ENCODE results near the gene ADH5.
"Not testable (repeated sequence)": the region's sequence is repeated elsewhere in the genome, so short reads cannot be mapped to it uniquely, and the experiment has no call there.

ADH5 gene

DNA sequence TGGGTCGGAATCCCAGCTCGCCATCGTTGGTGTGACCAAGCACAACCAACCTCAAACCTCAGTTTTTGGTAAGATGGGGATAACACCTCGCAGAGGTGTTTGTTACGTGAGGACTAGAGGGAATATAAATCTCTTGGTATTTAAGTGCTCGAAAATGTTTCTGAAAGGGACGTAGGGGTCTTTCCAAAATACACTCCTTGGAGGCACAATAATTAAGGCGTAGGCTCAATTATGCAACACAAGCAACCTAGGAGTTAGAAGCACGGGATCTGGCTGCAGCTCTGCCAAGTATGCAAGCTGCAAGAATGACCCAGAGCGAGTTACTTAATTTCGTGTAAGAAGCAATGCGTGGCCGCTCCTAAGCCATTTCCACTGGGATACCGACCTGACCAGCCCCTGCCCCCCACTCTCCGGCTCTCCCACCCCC lies 552 bp downstream of the ADH5 start:
- DNase-seq (ENCODE audit: low read depth in 4 of 4, low spot score in 1 of 4): peak in 1 of 4 experiments; percentile 1

DNA sequence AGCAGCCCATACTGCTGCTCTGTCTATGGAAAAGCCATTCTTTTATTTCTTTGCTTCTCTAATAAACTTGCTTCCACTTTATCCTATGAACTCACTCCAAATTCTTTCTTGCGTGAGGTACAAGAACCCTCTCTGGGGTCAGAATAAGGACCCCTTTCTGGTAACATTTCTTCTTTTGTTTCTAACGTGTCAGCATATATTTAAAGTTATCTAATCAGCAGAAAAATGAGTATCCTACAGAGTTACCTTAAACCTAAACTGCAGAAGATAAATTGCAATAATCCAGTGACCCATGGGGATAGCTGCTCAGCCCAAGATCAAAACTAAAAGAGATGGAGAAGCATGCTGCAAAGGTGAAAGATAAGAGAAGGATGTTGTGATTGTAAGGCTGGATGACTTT lies 4.0 kb downstream of the ADH5 start:
- no peak for DNase-seq (ENCODE audit: low read depth in 4 of 4, low spot score in 1 of 4)

DNA sequence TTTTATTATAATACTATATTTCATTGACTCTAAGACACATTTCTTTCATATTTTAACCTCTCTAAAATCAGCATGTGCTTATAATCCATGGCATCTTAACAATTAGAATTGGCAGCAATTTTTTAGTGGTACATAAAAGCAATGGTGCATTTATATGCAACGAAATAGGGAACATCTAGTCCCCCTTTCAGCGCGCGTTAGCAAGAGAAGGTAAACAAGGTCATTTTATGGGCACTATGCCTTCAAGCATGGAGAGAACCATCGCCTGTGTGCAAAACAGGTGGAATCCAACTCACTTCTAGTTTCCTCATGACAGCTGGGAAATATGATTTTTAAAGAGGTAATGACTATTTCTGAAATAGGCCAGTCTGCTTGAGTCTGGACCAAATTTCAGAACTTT lies 6.4 kb downstream of the ADH5 start:
- DNase-seq (ENCODE audit: low read depth in 4 of 4, low spot score in 1 of 4): no peak

DNA sequence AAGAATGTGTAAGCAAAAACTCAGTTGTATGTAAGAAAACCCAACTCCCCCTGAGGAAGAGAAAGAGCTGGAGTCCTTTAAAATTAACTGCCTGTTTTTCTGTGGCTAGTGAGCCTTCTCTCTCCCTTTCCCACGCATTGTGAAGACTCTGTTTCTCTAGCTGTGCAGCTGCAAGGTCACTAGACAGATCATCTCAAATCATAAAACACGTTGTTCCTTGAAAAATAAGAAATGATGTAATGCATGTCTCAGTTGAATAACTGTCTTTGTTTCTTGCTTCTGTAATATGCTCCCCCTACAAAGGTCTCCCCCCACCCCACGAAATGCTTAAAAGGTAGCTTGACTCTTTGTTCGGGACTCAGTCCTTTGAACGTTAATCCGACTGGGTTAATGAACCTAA lies 7.7 kb downstream of the ADH5 start:
- not testable (repeated sequence) for DNase-seq (ENCODE audit: low read depth in 4 of 4, low spot score in 1 of 4)

DNA sequence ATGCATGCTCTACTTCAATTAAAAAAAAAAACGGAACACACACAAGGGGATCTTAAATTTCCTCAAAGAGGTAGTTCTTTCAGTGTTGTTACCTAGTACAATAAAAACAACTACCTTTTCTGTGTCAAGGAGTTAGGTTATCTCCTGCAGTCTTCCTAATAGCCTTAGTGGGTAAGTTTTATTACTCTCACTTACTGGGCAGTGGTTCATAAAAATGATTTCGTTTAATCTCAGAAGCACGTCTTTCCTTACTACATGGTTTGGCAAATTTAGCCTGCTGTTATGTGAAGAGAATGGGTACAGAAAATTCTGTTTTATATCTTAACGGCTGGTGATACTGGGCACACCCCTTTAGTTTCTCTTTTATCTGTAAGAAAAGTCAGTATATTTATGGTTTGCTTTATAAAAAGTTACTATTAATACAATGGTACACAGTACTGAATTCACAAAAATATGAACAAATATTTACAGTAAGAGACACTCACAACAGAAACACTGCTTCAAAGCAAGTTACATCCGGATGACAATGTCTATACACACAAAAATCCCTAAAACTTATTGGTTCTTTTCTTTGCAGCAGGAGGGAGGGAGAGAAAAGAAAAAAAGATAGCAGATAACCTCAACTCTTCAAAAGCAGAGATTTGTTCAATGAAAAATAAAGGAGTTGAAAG lies 8.8 kb downstream of the ADH5 start:
- DNase-seq (ENCODE audit: low read depth in 4 of 4, low spot score in 1 of 4): no peak

DNA sequence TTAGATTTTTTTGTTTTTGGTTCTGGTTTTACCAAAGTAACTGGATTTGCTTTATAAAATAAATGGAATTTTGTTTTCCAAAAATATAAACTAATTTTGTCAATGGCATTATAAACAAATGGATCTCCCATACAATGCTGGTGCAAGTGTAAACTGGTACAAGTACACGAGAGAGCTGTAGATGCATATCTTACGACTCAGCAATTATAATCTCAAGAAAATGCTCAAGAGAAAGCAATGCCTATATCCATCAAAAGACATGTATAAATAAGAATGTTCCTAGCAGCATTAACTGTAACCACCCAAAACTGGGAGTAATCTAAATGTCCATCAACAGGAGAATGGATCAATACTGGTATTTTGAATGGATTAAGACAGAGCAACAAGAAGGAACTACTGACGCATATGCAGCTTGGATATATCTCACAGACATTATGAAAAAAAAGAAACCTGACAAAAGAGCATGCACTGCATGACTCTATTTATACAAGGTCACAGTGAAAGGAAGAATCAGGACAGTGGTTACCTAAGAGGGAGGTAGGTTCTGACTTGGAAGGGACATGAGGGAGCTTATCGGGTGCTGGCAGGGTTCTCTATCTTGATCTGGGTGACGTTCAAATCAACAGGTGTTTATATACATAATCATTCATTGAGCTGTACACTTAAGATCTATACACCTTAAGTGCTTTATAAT lies 9.5 kb downstream of the ADH5 start:
- no peak for DNase-seq (ENCODE audit: low read depth in 4 of 4, low spot score in 1 of 4)

DNA sequence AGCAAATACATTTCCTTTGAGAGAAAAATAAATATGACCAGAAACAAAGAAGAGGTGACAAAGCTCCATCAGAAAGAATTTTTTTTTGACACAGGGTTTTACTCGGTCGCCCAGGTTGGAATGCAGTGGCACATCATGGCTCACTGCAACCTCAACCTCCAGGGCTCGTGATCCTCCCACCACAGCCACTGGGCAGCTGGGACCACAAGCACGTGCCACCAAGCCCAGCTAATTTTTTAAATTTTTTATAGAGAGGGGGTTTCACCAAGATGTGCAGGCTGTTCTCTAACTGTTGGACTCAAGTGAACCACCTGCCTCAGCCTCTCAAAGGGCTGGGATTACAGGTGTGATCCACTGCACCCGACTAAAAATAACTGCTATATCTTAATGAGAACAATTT lies 10.3 kb downstream of the ADH5 start:
- DNase-seq (ENCODE audit: low read depth in 4 of 4, low spot score in 1 of 4): no peak

DNA sequence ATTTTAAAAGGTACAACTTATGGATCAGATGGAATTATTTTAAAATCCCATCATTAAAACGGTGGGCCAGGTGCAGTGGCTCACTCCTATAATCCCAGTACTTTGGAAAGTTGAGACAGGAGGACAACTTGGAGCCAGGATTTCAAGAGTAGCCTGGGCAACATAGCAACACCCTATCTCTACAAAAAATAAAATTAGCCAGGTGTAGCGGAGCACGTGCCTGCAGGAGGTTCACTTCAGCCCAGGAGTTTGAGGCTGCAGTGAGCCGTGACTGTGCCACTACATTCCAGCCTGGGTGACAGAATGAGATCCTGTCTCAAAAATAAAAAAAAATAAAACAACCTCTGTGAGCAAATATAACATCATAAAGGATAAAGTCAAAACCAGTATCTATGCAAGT lies 11.4 kb downstream of the ADH5 start:
- no peak for DNase-seq (ENCODE audit: low read depth in 4 of 4, low spot score in 1 of 4)

DNA sequence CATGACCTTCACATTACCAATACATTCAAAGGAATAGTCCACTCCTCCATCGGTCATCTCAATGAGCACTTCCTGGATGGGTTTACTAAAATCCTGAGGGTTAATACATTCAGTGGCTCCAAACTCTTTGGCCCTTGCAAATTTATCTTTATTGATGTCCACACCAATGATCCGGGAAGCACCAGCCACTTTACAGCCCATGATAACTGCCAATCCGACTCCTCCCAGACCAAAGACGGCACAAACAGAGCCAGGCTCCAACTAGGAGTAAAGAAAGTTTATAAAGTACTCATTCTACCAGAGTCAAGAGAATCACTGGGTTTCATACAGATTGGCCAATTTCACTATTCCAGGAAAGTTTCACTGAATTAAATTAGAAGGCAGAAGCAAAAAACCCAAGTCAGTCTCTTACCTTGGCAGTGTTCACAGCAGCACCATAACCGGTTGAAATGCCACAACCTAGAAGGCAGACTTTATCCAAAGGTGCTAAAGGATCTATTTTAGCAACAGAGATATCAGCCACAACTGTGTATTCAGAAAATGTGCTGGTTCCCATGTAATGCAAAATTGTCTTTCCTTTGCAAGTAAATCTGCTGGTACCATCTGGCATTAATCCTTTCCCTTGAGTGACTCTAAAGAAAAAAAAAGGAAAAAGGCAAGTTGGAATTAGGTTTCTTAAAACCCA lies 12.2 kb downstream of the ADH5 start:
- DNase-seq (ENCODE audit: low read depth in 4 of 4, low spot score in 1 of 4): no peak

DNA sequence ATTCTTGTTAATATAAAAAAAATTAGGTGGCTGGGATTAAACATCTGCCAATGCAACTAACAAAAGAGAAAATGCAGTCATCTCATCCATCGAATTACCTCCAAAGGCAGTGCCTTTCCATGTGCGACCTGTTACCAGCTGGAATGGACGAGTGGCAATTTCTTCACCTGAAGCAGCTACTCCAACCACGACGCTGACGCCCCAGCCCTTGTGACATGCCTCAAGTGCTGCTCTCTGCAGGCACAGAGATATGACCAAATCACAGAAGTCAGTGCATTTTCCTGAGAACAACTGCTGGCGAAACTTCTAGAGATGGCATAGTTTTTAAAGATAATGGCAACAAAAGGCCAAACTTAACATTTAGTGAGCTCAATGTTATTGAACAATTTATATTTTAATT lies 13.8 kb downstream of the ADH5 start:
- no peak for DNase-seq (ENCODE audit: low read depth in 4 of 4, low spot score in 1 of 4)

DNA sequence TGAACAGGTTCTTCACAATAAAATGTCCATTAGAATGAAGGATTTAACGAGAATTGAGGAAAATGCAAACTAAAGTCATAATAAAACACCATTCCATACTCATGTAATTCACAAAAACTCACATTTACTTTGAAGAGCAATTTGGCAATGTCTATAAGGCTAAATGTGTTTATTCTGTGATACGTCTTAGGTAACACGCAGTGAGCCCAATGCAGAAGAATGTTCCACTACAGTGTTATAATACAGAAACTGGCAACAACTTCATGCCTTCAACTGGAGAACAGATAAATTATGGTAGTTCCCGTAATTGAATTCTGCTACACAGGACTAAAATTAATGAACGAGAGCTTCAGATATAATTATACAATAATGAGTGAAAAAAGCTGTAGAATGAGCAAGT lies 17.4 kb downstream of the ADH5 start:
- no peak for DNase-seq (ENCODE audit: low read depth in 4 of 4, low spot score in 1 of 4)

DNA sequence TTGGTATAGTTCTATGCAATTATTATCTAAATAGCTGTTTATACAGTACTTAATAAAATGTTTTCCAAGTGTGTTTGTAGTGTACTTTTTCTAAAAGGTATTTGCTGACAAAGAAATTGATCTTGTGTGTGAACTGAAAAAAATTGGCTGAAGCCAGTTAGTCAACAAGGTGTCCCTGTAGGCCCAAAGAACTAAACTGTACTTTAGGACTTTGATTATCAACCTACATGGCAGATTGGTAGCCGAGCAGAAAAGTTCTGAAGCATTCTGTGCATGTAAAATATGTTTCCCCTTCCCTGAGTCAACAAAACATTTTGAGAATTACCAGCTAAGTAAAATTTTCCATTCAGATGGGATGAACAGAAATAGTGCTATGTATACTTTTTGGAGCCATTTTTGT lies 21.0 kb downstream of the ADH5 start:
- DNase-seq (ENCODE audit: low read depth in 4 of 4, low spot score in 1 of 4): no peak

DNA sequence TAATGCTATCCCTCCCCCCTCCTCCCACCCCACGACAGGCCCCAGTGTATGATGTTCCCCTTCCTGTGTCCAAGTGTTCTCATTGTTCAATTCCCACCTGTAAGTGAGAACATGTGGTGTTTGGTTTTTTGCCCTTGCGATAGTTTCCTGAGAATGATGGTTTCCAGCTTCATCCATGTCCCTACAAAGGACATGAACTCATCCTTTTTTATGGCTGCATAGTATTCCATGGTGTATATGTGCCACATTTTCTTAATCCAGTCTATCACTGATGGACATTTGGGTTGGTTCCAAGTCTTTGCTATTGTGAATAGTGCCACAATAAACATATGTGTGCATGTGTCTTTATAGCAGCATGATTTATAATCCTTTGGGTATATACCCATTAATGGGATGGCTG lies 23.1 kb downstream of the ADH5 start:
- not testable (repeated sequence) for DNase-seq (ENCODE audit: low read depth in 4 of 4, low spot score in 1 of 4)

DNA sequence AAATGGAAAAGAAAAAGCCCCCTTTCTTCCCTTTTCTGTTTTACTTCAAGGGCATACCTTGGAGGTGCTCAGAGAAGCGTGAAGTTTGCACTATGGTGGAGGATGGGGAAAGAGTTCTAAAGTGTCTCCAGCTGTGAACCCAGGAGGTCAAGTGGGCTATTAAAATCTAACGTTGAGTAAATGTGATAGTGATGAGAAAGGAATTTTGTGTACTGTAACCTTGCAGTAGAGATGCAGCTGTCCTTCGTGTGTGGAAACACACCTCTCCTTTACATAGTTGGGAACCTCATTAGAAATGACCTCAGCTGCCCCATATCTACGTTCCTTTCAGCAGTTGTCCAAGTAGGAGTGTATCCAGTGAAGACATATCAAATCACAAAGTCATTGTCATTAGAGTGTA lies 26.5 kb downstream of the ADH5 start:
- DNase-seq (ENCODE audit: low read depth in 4 of 4, low spot score in 1 of 4): no peak

DNA sequence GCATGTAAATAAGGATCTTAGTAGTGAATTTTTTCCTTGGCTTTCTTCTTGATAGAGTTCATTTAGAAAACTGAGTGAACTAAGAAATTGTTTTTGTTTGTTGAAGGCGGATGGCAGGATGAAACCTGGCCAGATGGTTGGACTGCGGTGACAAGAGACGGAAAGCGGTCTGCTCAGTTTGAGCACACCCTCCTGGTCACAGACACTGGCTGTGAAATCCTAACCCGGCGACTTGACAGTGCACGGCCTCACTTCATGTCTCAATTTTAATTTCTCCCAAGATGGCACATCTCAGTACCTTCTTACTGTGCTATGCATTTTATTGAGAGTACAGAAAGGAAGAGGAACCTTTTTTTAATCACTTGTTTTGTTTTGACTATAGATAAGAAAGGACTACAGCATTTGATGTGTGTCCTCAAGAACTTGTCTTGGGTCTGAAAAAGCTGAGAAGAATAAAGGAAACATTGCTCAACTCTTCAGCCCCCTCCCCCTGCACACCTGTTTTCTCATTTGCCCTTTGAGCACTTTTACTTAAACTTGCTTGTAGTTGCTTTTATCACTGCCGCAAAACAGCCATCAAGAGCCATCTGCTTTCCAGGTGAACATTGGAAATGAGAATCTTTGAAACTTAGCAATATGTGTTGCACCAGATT lies 27.4 kb downstream of the ADH5 start:
- no peak for DNase-seq (ENCODE audit: low read depth in 4 of 4, low spot score in 1 of 4)

DNA sequence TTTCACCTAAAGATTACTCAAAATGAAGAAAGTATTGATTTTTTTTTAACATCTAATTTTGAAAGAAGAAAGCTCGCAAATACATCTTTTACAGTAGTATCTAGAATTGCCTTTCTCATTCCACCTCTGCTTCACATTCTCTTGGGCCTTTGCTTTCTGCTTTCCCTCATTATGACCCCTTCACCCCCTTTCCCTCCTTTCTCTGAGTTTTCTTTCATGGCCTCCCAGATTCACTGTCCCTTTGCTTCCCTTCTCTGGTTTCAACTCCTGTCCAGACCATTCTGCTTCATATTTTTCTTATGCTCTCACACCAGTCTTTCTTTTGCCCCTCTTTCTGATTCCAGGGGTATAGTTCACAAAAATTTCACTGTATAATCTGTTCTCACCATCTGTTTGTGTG lies 29.0 kb downstream of the ADH5 start:
- DNase-seq (ENCODE audit: low read depth in 4 of 4, low spot score in 1 of 4): no peak

DNA sequence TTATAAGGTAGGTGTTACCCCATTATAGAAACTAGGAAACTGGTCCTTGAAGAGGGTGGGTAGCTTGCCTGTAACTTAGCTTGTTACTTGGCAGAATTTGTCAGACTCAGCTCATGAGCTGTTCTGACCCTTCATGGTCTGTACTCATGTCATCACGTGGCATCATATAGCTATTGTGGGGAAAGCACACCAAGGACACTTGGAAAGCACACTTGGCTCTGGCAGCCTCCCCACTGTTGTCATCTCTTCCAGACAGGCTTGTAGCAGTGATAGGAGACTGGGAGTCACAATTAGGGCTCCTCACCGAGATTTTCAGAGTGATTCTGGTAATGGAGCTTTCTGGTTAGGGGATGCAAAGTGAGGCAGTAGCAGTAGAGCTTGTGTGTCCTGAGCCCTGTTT lies 30.4 kb downstream of the ADH5 start:
- no peak for DNase-seq (ENCODE audit: low read depth in 4 of 4, low spot score in 1 of 4)

DNA sequence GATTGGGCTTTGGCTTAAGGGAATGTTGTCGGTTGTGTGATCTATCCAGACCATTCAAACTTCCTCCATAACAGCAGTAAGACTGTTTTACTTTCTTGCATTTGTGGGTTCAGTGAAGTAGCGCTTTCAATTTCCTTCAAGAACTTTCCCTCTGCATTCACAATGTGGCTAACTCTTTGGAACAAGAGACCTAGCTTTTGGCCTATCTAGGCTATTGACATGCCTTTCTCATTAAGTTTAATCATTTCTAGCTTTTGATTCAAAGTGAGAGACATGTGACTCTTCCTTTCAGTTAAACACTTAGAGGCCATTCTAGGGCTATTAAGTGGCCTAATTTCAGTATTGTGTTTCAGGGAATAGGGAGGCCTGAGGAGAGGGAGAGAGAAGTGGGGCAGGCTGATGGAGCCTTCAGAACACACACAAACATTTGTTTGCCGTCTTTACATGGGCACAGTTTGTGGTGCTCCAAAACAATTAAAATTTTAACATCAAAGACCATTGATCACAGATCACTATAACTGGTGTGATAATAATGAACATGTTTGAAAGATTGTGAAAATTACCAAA lies 34.1 kb downstream of the ADH5 start:
- no peak for DNase-seq (ENCODE audit: low read depth in 4 of 4, low spot score in 1 of 4)

DNA sequence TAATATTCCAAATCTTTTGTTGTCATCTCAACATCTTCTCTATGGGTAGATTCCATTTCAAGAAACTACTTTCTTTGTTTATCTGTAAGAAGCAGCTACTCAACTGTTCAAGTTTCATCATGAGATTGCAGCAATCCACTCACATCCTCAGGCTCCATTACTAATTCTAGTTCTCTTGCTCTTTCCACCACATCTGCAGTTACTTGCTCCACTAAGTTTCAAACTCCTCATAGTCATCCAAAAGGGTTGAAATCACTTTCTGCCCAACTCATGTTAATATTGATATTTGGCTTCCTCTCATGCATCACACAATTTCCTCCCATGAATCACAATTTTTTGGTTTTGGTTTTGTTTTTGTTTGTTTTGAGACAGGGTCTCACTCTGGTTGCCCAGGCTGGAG lies 35.7 kb downstream of the ADH5 start:
- DNase-seq (ENCODE audit: low read depth in 4 of 4, low spot score in 1 of 4): no peak

DNA sequence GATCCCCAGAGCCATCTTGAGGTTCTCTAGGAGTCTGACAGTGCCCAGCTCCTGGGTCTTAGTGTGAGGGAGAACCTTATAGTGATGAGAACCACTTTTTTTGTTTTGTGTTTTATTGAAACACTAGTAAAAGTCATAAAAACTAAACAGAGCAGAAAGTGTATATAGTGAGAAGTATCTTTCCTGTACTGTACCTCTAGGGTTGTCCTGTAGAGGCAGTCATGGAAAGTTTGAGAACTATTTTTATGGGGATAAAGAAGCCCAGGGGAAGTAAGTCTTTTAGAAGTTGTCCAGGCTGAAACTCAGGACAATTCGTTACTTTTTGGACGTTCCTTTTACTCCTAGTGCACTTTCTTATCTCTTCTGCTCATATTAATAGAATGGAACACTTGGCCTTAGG lies 40.9 kb downstream of the ADH5 start:
- no peak for DNase-seq (ENCODE audit: low read depth in 4 of 4, low spot score in 1 of 4)

DNA sequence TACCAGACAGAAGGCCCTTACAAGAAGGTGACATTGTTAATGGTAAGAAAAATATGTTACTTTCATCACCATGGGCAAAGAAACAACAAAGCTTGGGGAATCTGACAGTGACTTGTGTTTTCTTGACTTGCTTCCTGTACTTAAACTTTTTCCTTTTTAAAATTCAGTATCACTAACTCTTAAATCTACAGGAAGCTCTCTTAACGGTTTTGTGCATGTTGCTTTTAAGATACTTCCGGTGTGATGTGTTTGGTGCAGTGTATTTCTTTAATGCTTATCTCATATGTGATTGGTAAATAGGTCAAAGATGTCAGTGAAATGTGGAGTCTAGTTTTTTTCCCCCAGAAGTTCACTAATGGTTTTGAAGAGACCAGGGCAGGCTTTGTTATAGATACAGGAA lies 45.2 kb downstream of the ADH5 start:
- DNase-seq (ENCODE audit: low read depth in 4 of 4, low spot score in 1 of 4): no peak

DNA sequence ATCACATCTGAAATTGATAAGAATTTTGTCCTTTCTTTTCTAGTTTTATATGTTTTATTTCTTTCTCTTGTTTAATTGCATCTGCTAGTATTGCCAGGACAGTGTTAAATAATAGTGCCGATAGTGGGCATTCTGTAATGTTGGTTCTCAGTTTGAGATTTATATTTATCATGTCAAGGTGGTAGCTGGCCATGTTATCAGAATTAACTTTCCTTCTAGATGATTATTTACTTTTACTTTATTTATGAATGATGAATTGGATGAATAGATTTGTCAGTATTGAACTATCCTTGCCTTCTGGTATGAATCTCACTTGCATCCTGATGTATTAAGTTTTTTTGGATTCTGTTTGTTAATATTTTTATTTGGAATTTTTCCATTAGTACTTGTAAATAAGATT lies 50.4 kb downstream of the ADH5 start:
- no peak for DNase-seq (ENCODE audit: low read depth in 4 of 4, low spot score in 1 of 4)

Measured in stimulated activated CD4-positive, alpha-beta T cell treated with anti-CD3 and anti-CD28 coated beads, Interleukin-1b, Interleukin-23, amount 100 ng/mL, for 24 hours (primary cell).